SK-N-SH (cell line): ENCODE results near the gene CFAP91. TPM values are rescaled to one million over a fixed set of nuclear protein-coding genes. Genes with fewer than 3 reads are reported as not detected.

ENCODE experiments used
- CTCF ChIA-PET: fragments of 300-600, 350-600 bp; formaldehyde crosslinking; extraction: SDS; loops from one replicate; lab custom pipeline; 2021; lab: Yijun Ruan, JAX
- POLR2A ChIA-PET: fragments of 350-600 bp; sonication (Branson Sonifier 250); formaldehyde crosslinking; extraction: SDS; loops from one replicate; lab custom pipeline; 2020; ENCODE audit warnings: antibody characterized with exemption, inconsistent platforms; lab: Yijun Ruan, JAX
- DNase-seq: peaks from one replicate; pipeline ENCODE4 v3.0.0; 2012
- H2AFZ ChIP-seq: fragments of 200-600 bp; sonication (generic); 2 replicates; pipeline ENCODE4 v1.8.1; 2016; ENCODE audit warnings: antibody characterized with exemption, mild to moderate bottlenecking, low read depth
- H3F3A ChIP-seq: fragments of 200-600 bp; sonication (generic); replicated peaks from 2 replicates; pipeline ENCODE3; 2016; ENCODE audit warnings: antibody characterized with exemption, mild to moderate bottlenecking; ENCODE audit not compliant: insufficient read depth
- H3K27ac ChIP-seq, 2 experiments: fragments of 200-500 bp in 1 of 2; fragments of 200-600 bp in 1 of 2; sonication (Bioruptor generic) in 1 of 2; sonication (generic), shearing (Covaris generic) in 1 of 2; 2 replicates each; pipeline versions ENCODE4 v1.5.1 to v1.6.1; 2014 to 2016; ENCODE audit warnings: low read depth in 2 of 2, inconsistent platforms in 1 of 2, low read length in 1 of 2, mild to moderate bottlenecking in 1 of 2, mixed read lengths in 1 of 2
- H3K27me3 ChIP-seq: fragments of 200-600 bp; sonication (generic), shearing (Covaris generic); 2 replicates; pipeline ENCODE4 v1.6.1; 2016; ENCODE audit warnings: mixed run types; ENCODE audit not compliant: insufficient read depth
- H3K36me3 ChIP-seq, 2 experiments: fragments of 200-500 bp in 1 of 2; fragments of 200-600 bp in 1 of 2; sonication (Bioruptor generic) in 1 of 2; sonication (generic) in 1 of 2; replicated peaks in 1 of 2; 2 replicates each; pipeline versions ENCODE3 to v1.5.1; 2014 to 2016; ENCODE audit warnings: low read length in 1 of 2, mild to moderate bottlenecking in 1 of 2; ENCODE audit not compliant: insufficient read depth in 2 of 2, control insufficient read depth in 1 of 2
- H3K4me1 ChIP-seq, 2 experiments: fragments of 200-500 bp in 1 of 2; fragments of 200-600 bp in 1 of 2; sonication (Bioruptor generic) in 1 of 2; sonication (generic), shearing (Covaris generic) in 1 of 2; 2 replicates each; pipeline versions ENCODE4 v1.5.1 to v1.6.1; 2014 to 2016; ENCODE audit warnings: low read depth in 1 of 2, low read length in 1 of 2, mixed run types in 1 of 2; ENCODE audit not compliant: insufficient read depth in 2 of 2, control insufficient read depth in 1 of 2
- H3K4me2 ChIP-seq: fragments of 200-600 bp; sonication (generic), shearing (Covaris generic); 2 replicates; pipeline ENCODE4 v1.6.1; 2017; ENCODE audit warnings: mixed run types
- H3K4me3 ChIP-seq, 2 experiments: fragments of 200-500 bp in 1 of 2; fragments of 200-600 bp in 1 of 2; sonication (Bioruptor generic) in 1 of 2; sonication (generic), shearing (Covaris generic) in 1 of 2; 2 replicates each; pipeline versions ENCODE4 v1.5.1 to v1.8.1; 2014 to 2016; ENCODE audit warnings: low read depth in 2 of 2, inconsistent platforms in 1 of 2, low read length in 1 of 2, mild to moderate bottlenecking in 1 of 2, mixed read lengths in 1 of 2, moderate library complexity in 1 of 2
- H3K79me2 ChIP-seq: fragments of 200-600 bp; sonication (generic); 2 replicates; pipeline ENCODE4 v1.8.1; 2017; ENCODE audit warnings: mild to moderate bottlenecking; ENCODE audit not compliant: insufficient read depth
- H3K9ac ChIP-seq: fragments of 200-600 bp; sonication (generic); 2 replicates; pipeline ENCODE4 v1.6.1; 2017; ENCODE audit warnings: mixed run types
- H3K9me2 ChIP-seq: fragments of 200-600 bp; sonication (generic); 2 replicates; pipeline ENCODE4 v1.6.1; 2017; ENCODE audit warnings: mixed run types
- H3K9me3 ChIP-seq: fragments of 200-600 bp; sonication (generic); 2 replicates; pipeline ENCODE4 v1.6.1; 2017; ENCODE audit warnings: mixed run types, mild to moderate bottlenecking, moderate library complexity
- H4K20me1 ChIP-seq: fragments of 200-600 bp; sonication (generic); 2 replicates; pipeline ENCODE4 v1.6.1; 2017; ENCODE audit warnings: mild to moderate bottlenecking, mixed run types; ENCODE audit not compliant: insufficient read depth
- CHD2 ChIP-seq: fragments of 150-350 bp; IDR thresholded peaks from 2 replicates; pipeline ENCODE4 v1.6.1; 2018; ENCODE audit warnings: low read length; ENCODE audit not compliant: partially characterized antibody
- CTCF ChIP-seq: fragments of 200-600 bp; sonication (generic); IDR thresholded peaks from 2 replicates; pipeline ENCODE4 v1.6.1; 2017; ENCODE audit warnings: antibody characterized with exemption, mild to moderate bottlenecking, moderate library complexity
- ELF1 ChIP-seq: IDR thresholded peaks from 2 replicates; pipeline ENCODE4 v1.4.0; 2012
- FOSL2 ChIP-seq: IDR thresholded peaks from 2 replicates; pipeline ENCODE4 v1.4.0; 2012; ENCODE audit warnings: low read depth, mild to moderate bottlenecking, moderate library complexity, borderline replicate concordance
- FOXJ3 ChIP-seq: sonication (generic); formaldehyde crosslinking; IDR thresholded peaks from 2 replicates; pipeline ENCODE4 v1.5.1; 2020; ENCODE audit warnings: mild to moderate bottlenecking, missing genetic modification reagents
- GATA2 ChIP-seq: sonication (generic); formaldehyde crosslinking; IDR thresholded peaks from 2 replicates; pipeline ENCODE4 v1.5.0; 2020; ENCODE audit warnings: mild to moderate bottlenecking, missing genetic modification reagents
- IRF3 ChIP-seq: fragments of 150-350 bp; IDR thresholded peaks from 2 replicates; pipeline ENCODE4 v1.6.1; 2016; ENCODE audit warnings: mild to moderate bottlenecking, low read depth, low read length
- MEF2A ChIP-seq: IDR thresholded peaks from 2 replicates; pipeline ENCODE4 v1.4.0; 2012; ENCODE audit warnings: low read depth, borderline replicate concordance
- NFIC ChIP-seq: IDR thresholded peaks from 2 replicates; pipeline ENCODE4 v1.4.0; 2012; ENCODE audit warnings: borderline replicate concordance
- NRF1 ChIP-seq: IDR thresholded peaks from 2 replicates; pipeline ENCODE4 v1.6.1; 2012; ENCODE audit warnings: low read depth, mild to moderate bottlenecking, low read length
- RAD21 ChIP-seq: IDR thresholded peaks from 2 replicates; pipeline ENCODE4 v1.6.1; 2012; ENCODE audit warnings: mild to moderate bottlenecking, low read length
- RCOR1 ChIP-seq: fragments of 150-350 bp; IDR thresholded peaks from 2 replicates; pipeline ENCODE4 v1.6.1; 2017; ENCODE audit warnings: antibody characterized with exemption, low read length
- RFX5 ChIP-seq: IDR thresholded peaks from 2 replicates; pipeline ENCODE4 v1.6.1; 2012; ENCODE audit warnings: mild to moderate bottlenecking, improper control_type of control experiment, low read length
- RXRA ChIP-seq: IDR thresholded peaks from 2 replicates; pipeline ENCODE4 v1.4.0; 2012; ENCODE audit warnings: low read depth, mild to moderate bottlenecking, borderline replicate concordance
- SIN3A ChIP-seq: IDR thresholded peaks from 2 replicates; pipeline ENCODE4 v1.6.1; 2012; ENCODE audit warnings: low read depth, mild to moderate bottlenecking, low read length, moderate library complexity, borderline replicate concordance
- TAF1 ChIP-seq: IDR thresholded peaks from 2 replicates; pipeline ENCODE4 v1.6.1; 2012; ENCODE audit warnings: low read depth, mild to moderate bottlenecking, low read length, moderate library complexity, borderline replicate concordance
- TCF12 ChIP-seq: IDR thresholded peaks from 2 replicates; pipeline ENCODE4 v1.4.0; 2012
- USF1 ChIP-seq: IDR thresholded peaks from 2 replicates; pipeline ENCODE4 v1.4.0; 2012; ENCODE audit warnings: low read depth, borderline replicate concordance
- USF2 ChIP-seq: fragments of 150-350 bp; IDR thresholded peaks from 2 replicates; pipeline ENCODE4 v1.6.1; 2017; ENCODE audit warnings: antibody characterized with exemption, low read length, low read depth, borderline replicate concordance
- YY1 ChIP-seq: IDR thresholded peaks from 2 replicates; pipeline ENCODE4 v1.4.0; 2012; ENCODE audit warnings: low read depth, mild to moderate bottlenecking
- WGBS: methylation state at CpG from one replicate; pipeline ENCODE4 v1.1.6; 2017; ENCODE audit warnings: low lambda C conversion rate; 5-methylcytosine and 5-hydroxymethylcytosine counted together
- polyA plus RNA-seq, 3 experiments: library from polyadenylated mRNA; depleted of rRNA; stranded (reverse); fragments of >200 nt; gene quantifications; 2 replicates each; pipeline ENCODE4 v1.2.3, GENCODE V29; 2012

Gene CFAP91
- polyA plus RNA-seq, 1 of the 3 experiments (the other 2 are of a cell fraction): 3.7 TPM

GRCh38 chr3:119741657-119742590 is 39.1 kb downstream of the CFAP91 start:
- POLR2A ChIA-PET: no interaction called here
- no peaks in the 10 kb centered on the region for H3K9me2 ChIP-seq
- TF ChIP-seq NRF1 (no peak), RCOR1 (no peak), USF2 (no peak), YY1 (no peak), TAF1 (no peak), SIN3A (no peak), CHD2 (no peak), FOSL2 (no peak), RXRA (no peak), FOXJ3 (CRISPR knock-in tag) (no peak), IRF3 (no peak), CTCF (no peak), NFIC (no peak), GATA2 (CRISPR knock-in tag) (no peak), TCF12 (no peak), MEF2A (no peak), USF1 (no peak), RFX5 (no peak), RAD21 (no peak), ELF1 (no peak)
- TF ChIP-seq, all 33 proteins: peak for 0
- Histone ChIP-seq H3K9me3 (no peaks in the 10 kb centered on the region), H3F3A (no peaks in the 10 kb centered on the region), H4K20me1 (no peaks in the 10 kb centered on the region), H3K4me1 (peaks cover 0 to 3% of the 10 kb centered on the region in 2 experiments; a peak in 1 of 4 replicates), H3K9ac (no peak overlapping the region), H2AFZ (no peak overlapping the region), H3K79me2 (no peaks in the 10 kb centered on the region), H3K4me3 (no peak overlapping the region), H3K27me3 (no peaks in the 10 kb centered on the region), H3K27ac (no peak overlapping the region), H3K36me3 (no peaks in the 10 kb centered on the region), H3K4me2 (no peak overlapping the region)
- DNase-seq: no peak
- 93% methylated on average over 5 of the region's 5 CpGs for WGBS
- CTCF ChIA-PET: no interaction called here
